Aorta (tissue), 5 donors: ENCODE results near the gene TTC21B. TPM values are rescaled to one million over a fixed set of nuclear protein-coding genes. Genes with fewer than 3 reads are reported as not detected.
"Not testable (repeated sequence)": the region's sequence is repeated elsewhere in the genome, so short reads cannot be mapped to it uniquely, and the experiment has no call there.

ENCODE experiments used
- ATAC-seq: fragments of 200-7000 bp; cut with Tn5 transposase; one replicate; pipeline ENCODE4 v1.9.1; 2022; ENCODE audit warnings: moderate library complexity; ENCODE audit not compliant: low FRiP score
- DNase-seq, 2 donors: peaks; one replicate each; pipeline ENCODE4 v3.0.0-alpha.2; 2020
- H3K27ac ChIP-seq, 2 donors: one replicate each; pipeline ENCODE4 v1.5.1; 2013; ENCODE audit warnings: low read length in 2 of 2, mild to moderate bottlenecking in 2 of 2, moderate library complexity in 2 of 2, control low read depth in 1 of 2, inconsistent platforms in 1 of 2, low read depth in 1 of 2
- H3K27me3 ChIP-seq, 2 donors: one replicate each; pipeline ENCODE4 v1.6.1; 2013; ENCODE audit warnings: control low read depth in 1 of 2, low read length in 1 of 2, mild to moderate bottlenecking in 1 of 2, moderate library complexity in 1 of 2; ENCODE audit not compliant: insufficient read depth in 2 of 2, control insufficient read depth in 1 of 2
- H3K36me3 ChIP-seq, 2 donors: one replicate each; pipeline ENCODE4 v1.6.1; 2013; ENCODE audit warnings: control low read depth in 1 of 2, low read length in 1 of 2, mild to moderate bottlenecking in 1 of 2; ENCODE audit not compliant: insufficient read depth in 2 of 2, control insufficient read depth in 1 of 2
- H3K4me1 ChIP-seq, 2 donors: one replicate each; pipeline ENCODE4 v1.6.1; 2013; ENCODE audit warnings: low read length in 2 of 2, control low read depth in 1 of 2, mild to moderate bottlenecking in 1 of 2, moderate library complexity in 1 of 2; ENCODE audit not compliant: insufficient read depth in 2 of 2, control insufficient read depth in 1 of 2
- H3K4me3 ChIP-seq, 2 donors: one replicate each; pipeline ENCODE4 v1.5.1; 2013; ENCODE audit warnings: low read length in 2 of 2, control low read depth in 1 of 2, mild to moderate bottlenecking in 1 of 2
- H3K9me3 ChIP-seq: one replicate; pipeline ENCODE4 v1.6.1; 2013; ENCODE audit warnings: mild to moderate bottlenecking, low read length; ENCODE audit not compliant: control insufficient read depth
- WGBS, 2 donors: extraction: QIAGEN DNeasy Blood & Tissue Kit; methylation state at CpG; one replicate each; pipeline ENCODE4 v1.1.7; 2013; 5-methylcytosine and 5-hydroxymethylcytosine counted together
- intact Hi-C, 2 donors: fragments of 100-400 bp; cut with DNase I; formaldehyde crosslinking; loops; one replicate each; pipeline versions ENCODE4 v1.14.2 to v1.15.0; 2022
- long read RNA-seq, 2 donors: library from polyadenylated mRNA; unstranded; transcript quantifications; one replicate each; pipeline ENCODE4 v2.0.0, GENCODE V29; 2020 to 2021
- polyA plus RNA-seq, 2 donors: library from polyadenylated mRNA; stranded (reverse); fragments of 200-250 nt; gene quantifications; one replicate each; pipeline ENCODE4 v1.2.3, GENCODE V29; 2013
- total RNA-seq, 2 donors: library from RNA; stranded (reverse); fragmentation: NEBNext Ultra II Directional; extraction: Animal tissue kit (Norgen Biotek cat#: 25700); gene quantifications; one replicate each; pipeline ENCODE4 v1.2.1, GENCODE V29; 2021
- donor health status: healthy with polysubstance abuse.
- donor health status: Bipolar disorder and iron deficiency.
- donor health status: DM: no; HTN: no; CAD: no.
- donor health status: DM: no; HTN: no; CAD: no.
- donor health status: DM: yes; HTN: yes; CAD: no.

TTC21B gene
- total RNA-seq: 10 to 100 TPM; 26.3 to 31.8 TPM
- polyA plus RNA-seq: 1 to 10 TPM; 3.1 to 7.4 TPM
- long read RNA-seq, donor 1, transcript TTC21B-203 (11 exons, 1,844 nt): major isoform, 8 of 28 reads
- long read RNA-seq, donor 1, partial matches to known transcripts: 13 of 28 reads
- long read RNA-seq, donor 1, other reads (novel, unspliced or antisense): 7 of 28 reads
- long read RNA-seq, donor 2, full-length matches to known transcripts: 1 of 7 reads
- long read RNA-seq, donor 2, partial matches to known transcripts: 2 of 7 reads
- long read RNA-seq, donor 2, other reads (novel, unspliced or antisense): 4 of 7 reads

DNA sequence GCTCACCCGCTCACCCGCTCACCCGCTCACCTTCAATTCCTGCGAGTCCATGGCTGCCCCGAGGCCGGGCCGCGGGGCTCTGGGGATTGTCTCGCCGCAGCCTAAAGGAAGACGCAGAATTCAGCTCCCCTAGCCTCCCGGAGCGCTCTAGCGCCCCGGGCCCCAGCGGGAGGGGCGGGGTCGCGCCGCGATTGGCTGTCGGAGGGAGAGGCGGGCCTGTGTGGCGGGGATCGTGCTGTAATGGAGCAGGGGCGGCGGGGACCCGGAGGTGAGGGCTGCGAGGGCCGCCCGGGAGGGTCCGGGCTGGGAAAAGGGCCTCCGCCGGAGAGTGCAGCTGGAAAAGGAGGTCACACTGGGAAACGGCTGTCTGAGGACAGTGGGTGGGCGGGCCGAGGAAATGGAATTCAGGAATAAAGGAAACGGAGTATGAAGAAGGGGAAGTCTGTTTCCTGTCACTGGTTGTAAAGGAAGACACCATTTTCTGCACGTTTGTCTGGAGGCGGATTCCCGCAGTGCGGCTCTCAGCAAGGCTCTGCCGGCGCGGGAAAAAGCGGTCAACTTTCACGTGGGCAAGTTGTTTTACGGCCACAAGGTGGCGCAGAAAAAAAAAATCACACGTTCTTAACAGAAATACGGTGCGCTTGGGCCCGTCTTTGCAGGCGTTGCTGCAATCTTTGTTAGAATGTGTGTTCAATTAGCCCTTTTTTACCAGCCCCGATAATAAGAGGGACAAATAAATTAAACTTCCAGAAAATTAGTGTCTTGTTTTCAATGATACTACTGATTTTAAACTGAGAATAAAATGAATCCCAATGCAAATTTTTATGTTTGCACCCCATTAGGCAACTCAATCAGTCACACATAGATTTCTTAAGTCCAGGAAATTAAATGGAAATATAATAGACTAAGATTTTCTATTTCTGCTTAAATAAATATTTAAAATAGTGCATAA is at the start of gene TTC21B:
TTC21B (minus strand) TSS at position 122 of the 952 bp plus-strand sequence; CDS start at position 51, 71 bp downstream.
- Histone ChIP-seq H3K9me3 (no peaks in the 10 kb centered on the region), H3K4me1 (peaks cover 2 to 6% of the 10 kb centered on the region in 2 donors), H3K36me3 (no peaks in the 10 kb centered on the region), H3K4me3 (peak within 1 kb of the TSS; percentile 82 to 91), H3K27ac (peak within 1 kb of the TSS in 1 of 2 donors; percentile 69), H3K27me3 (no peaks in the 10 kb centered on the region)
- DNase-seq (peak; percentile 97 to 99), ATAC-seq (peak; percentile 100)
- WGBS, 2 donors: 0 to 1% methylated on average over 52 to 55 of the region's 55 CpGs
- intact Hi-C loops: loop anchor here (2.0 to 5.0 kb wide), 2 partner anchors 173 kb away; partner anchors contain the start of gene SCN1A (in 1 of the 2)

DNA sequence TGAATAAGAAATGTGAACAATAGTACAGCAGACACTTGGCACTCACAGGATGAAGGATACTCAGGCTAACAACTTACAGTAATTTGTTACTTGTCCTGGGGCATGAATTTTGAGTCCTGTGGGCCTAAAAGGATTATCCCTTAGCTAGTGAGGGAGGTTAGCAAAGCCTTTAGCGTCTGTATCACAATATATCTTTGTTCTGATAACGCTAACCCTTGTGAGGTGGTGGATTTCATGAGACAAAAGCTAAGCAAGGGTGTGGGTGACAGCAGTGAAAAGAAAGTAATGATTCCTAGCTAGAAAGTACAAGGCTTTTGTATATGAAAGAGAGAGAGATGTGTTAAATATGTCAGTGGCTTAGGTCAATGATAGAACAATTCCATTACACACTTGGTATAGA is 46.8 kb upstream of the TTC21B start:
- Histone ChIP-seq H3K36me3 (no peaks in the 10 kb centered on the region), H3K27ac (no peak overlapping the region), H3K4me3 (no peak overlapping the region), H3K9me3 (no peaks in the 10 kb centered on the region), H3K4me1 (no peaks in the 10 kb centered on the region), H3K27me3 (no peaks in the 10 kb centered on the region)
- DNase-seq (no peak), ATAC-seq (no peak)
- intact Hi-C loops: no loop called here
- whole genome bisulfite sequencing, 2 donors: 59 to 64% methylated on average over 2 of the region's 2 CpGs

DNA sequence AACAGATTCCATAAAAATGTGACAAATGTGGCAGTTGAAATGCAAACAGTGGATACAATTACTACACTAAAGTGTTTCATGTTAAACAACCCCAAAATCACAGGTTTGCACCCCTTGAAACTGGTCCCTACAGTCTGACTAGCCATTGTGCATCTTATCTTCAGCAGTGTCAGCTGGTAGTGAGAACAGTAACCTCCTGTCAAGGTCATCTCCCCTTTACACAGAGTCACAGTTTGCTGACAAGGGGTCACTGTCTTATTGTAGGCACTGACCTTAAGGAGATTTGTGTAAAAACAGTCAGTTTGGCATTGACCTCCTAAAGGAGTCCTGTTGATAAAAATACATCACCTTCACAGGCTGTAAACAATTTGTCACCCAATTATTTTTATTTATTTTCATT is 37.3 kb upstream of the TTC21B start:
- H3K36me3 ChIP-seq: no peaks in the 10 kb centered on the region
- ATAC-seq (no peak), DNase-seq (no peak)
- H3K9me3 ChIP-seq: no peaks in the 10 kb centered on the region
- no peak overlapping the region for H3K4me3 ChIP-seq
- intact Hi-C loops: no loop called here
- H3K4me1 ChIP-seq: no peaks in the 10 kb centered on the region
- no peaks in the 10 kb centered on the region for H3K27me3 ChIP-seq
- no peak overlapping the region for H3K27ac ChIP-seq

DNA sequence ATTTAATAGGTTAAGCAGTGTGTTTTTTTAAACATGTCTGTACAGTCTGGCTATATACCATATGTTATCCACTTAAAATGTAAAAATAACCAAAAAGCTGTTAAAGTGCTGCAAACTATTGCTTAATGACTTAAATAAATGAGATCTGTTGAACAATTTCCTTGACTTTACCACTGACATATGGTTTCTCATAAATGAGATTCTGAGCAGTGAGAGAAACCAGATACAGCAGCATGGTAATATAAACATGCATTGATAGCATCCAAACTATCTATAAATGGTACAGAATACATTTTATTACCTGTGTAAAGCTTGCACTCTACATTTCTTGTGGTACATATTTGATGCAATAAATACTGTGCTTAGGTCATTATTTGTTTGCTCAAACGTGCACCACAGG is 36.3 kb upstream of the TTC21B start:
- intact Hi-C loops: no loop called here
- ATAC-seq (no peak), DNase-seq (no peak)
- H3K9me3 ChIP-seq: no peaks in the 10 kb centered on the region
- H3K27ac ChIP-seq: no peak overlapping the region
- H3K27me3 ChIP-seq: no peaks in the 10 kb centered on the region
- H3K36me3 ChIP-seq: no peaks in the 10 kb centered on the region
- H3K4me3 ChIP-seq: no peak overlapping the region
- 13 to 23% methylated on average over 1 of the region's 1 CpG for WGBS, 2 donors
- H3K4me1 ChIP-seq: no peaks in the 10 kb centered on the region

DNA sequence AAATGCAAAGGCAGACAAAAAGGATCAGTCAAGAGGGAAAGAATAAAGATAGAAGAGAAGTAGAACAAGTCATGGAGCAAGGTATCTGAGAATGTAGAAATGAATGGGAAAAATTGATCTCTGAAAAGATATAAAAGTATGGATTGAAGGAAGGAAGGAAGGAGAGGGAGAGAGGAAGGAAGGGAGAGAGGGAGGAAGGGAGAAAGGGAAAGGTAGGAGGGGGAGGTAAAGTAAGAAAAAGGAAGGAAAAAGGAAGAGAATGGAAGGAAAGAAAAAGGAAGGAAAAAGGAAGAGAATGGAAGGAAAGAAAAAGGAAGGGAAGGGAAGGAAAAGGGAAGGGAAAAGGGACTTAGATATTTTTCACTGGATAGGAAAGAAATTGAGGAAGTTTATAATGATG is 31.5 kb upstream of the TTC21B start:
- Histone ChIP-seq H3K9me3 (no peaks in the 10 kb centered on the region), H3K27me3 (no peaks in the 10 kb centered on the region), H3K27ac (no peak overlapping the region), H3K4me1 (no peaks in the 10 kb centered on the region), H3K36me3 (no peaks in the 10 kb centered on the region), H3K4me3 (no peak overlapping the region)
- no peak for DNase-seq
- no peak for ATAC-seq
- intact Hi-C loops: no loop called here

DNA sequence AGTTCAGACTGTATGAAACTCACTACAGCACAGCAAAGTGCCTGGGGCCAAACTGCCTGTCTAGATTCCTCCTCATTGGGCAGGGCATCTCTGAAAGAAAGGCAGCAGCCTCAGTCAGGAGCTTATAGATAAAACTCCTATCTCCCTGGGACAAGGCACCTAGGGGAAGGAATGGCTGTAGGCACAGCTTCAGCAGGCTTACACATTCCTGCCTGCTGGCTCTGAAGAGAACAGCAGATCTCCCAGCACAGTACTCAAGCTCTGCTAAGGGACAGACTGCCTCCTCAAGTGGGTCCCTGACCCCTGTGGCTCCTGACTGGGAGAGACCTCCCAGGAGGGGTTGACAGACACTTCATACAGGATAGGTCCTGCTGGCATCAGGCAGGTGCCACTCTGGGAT is 18.6 kb upstream of the TTC21B start:
- H3K27me3 ChIP-seq, DNase-seq, H3K36me3 ChIP-seq, H3K4me3 ChIP-seq, H3K27ac ChIP-seq, ATAC-seq, H3K4me1 ChIP-seq, intact Hi-C loops, H3K9me3 ChIP-seq: not testable (repeated sequence)

DNA sequence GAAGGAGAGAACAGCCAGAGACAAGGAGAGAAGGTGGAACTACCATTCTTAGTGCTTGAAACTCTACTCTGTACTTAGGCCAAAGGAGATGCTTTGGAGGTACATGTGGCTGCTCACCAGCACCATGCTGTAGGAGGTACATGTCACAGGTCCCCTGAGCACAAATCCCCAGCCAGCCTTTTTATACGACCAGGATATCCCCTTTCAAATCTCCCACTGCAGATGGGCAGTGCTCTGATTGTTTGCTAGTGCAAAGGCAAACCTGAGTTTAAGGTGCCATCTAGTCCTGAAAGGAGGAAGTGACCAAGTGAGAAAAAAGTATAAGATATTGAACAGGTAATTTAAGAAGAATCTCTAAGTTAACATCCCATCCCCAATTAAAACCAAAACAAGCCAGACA is 17.1 kb upstream of the TTC21B start:
- no peaks in the 10 kb centered on the region for H3K27me3 ChIP-seq
- intact Hi-C loops: no loop called here
- DNase-seq: no peak
- WGBS, 2 donors: 8 to 11% methylated on average over 1 of the region's 1 CpG
- H3K36me3 ChIP-seq: no peaks in the 10 kb centered on the region
- no peaks in the 10 kb centered on the region for H3K4me1 ChIP-seq
- no peak overlapping the region for H3K4me3 ChIP-seq
- no peaks in the 10 kb centered on the region for H3K9me3 ChIP-seq
- no peak for ATAC-seq
- H3K27ac ChIP-seq: no peak overlapping the region

DNA sequence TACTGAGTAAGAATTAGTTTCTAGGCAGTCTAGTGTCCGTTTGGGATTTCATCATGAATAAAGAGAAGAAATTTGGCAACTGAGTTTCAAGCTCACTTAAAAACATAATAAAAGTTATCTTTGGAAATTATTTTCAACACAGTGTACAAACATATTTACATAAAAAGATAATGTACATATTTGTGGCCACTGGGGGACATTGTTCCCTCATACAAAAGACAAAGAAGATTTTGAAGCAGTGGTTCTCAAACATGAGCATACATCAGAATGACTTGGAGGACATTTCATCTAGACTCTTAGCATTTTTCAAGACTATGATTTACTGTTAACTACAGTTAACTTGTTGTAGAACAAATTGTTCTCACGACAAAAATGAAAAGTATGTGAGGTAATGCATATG is 15.7 kb upstream of the TTC21B start:
- no peak overlapping the region for H3K4me3 ChIP-seq
- H3K27ac ChIP-seq: no peak overlapping the region
- no peaks in the 10 kb centered on the region for H3K4me1 ChIP-seq
- no peaks in the 10 kb centered on the region for H3K9me3 ChIP-seq
- 51 to 55% methylated on average over 2 of the region's 2 CpGs for WGBS, 2 donors
- no peaks in the 10 kb centered on the region for H3K27me3 ChIP-seq
- intact Hi-C loops: no loop called here
- no peaks in the 10 kb centered on the region for H3K36me3 ChIP-seq
- no peak for ATAC-seq
- no peak for DNase-seq

DNA sequence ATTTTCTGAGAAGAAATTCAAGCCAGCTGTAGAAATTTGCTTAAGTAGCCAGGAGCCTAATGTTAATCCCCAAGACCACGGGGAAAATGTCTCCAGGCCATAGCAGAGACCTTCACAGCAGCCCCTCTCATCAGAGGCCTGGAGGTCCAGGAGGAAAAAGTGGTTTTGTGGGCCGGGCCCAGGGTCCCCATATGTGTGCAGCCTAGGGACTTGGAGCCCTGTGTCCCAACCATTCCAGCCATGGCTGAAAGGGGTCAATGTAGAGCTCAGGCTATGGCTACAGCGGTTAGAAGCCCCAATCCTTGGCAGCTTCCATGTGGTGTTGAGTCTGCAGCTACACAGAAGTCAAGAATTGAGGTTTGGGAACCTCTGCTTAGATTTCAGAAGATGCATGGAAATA is 14.2 kb upstream of the TTC21B start:
- ATAC-seq: no peak
- Histone ChIP-seq H3K9me3 (no peaks in the 10 kb centered on the region), H3K27me3 (no peaks in the 10 kb centered on the region), H3K27ac (no peak overlapping the region), H3K4me3 (no peak overlapping the region), H3K4me1 (no peaks in the 10 kb centered on the region), H3K36me3 (no peaks in the 10 kb centered on the region)
- no peak for DNase-seq
- intact Hi-C loops: no loop called here
- 88 to 91% methylated on average over 3 of the region's 3 CpGs for WGBS, 2 donors
